Fibroblast of skin of abdomen (primary cell): ENCODE data around the gene ZNF219.

Experiments
- DNase-seq: peaks from one replicate; pipeline ENCODE4 v3.0.0-alpha.2; 2013

Gene ZNF219

GRCh38 chr14:21084998-21085853 lies 13.2 kb downstream of the ZNF219 start:
- DNase-seq = peak; percentile 60

GRCh38 chr14:21084396-21084795 lies 14.1 kb downstream of the ZNF219 start:
- DNase-seq = no peak

- DNase-seq = no peak
Observed at GRCh38 chr14:21083565-21084325, 14.7 kb downstream of the ZNF219 start.

GRCh38 chr14:21081521-21082142 lies 16.8 kb downstream of the ZNF219 start:
- DNase-seq = no peak

GRCh38 chr14:21078726-21079125 lies 19.7 kb downstream of the ZNF219 start:
- DNase-seq = no peak

GRCh38 chr14:21078287-21078686 lies 20.2 kb downstream of the ZNF219 start:
- DNase-seq = no peak

GRCh38 chr14:21077672-21078071 lies 20.8 kb downstream of the ZNF219 start:
- DNase-seq = no peak

- DNase-seq = no peak
Observed at GRCh38 chr14:21075719-21076437, 22.6 kb downstream of the ZNF219 start.

- DNase-seq = no peak
Observed at GRCh38 chr14:21074398-21075272, 23.8 kb downstream of the ZNF219 start.

GRCh38 chr14:21073921-21074320 lies 24.5 kb downstream of the ZNF219 start:
- DNase-seq = no peak

GRCh38 chr14:21072781-21073339 lies 25.6 kb downstream of the ZNF219 start:
- DNase-seq = no peak

- peak; percentile 81 for DNase-seq
Observed at GRCh38 chr14:21072031-21072473, 26.4 kb downstream of the ZNF219 start.

- peak; percentile 97 for DNase-seq
Observed at GRCh38 chr14:21071225-21072030, 27.0 kb downstream of the ZNF219 start.

GRCh38 chr14:21070610-21071224 lies 27.7 kb downstream of the ZNF219 start:
- DNase-seq = peak; percentile 49

- peak; percentile 62 for DNase-seq
Observed at GRCh38 chr14:21070083-21070609, 28.3 kb downstream of the ZNF219 start, which contains the start of gene ARHGEF40. TSS of gene ARHGEF40 (plus strand) at chr14:21070304. CDS start at chr14:21070397, 93 bp downstream.

GRCh38 chr14:21069388-21070082 lies 28.9 kb downstream of the ZNF219 start:
- peak; percentile 54 for DNase-seq

GRCh38 chr14:21068521-21069387 lies 29.7 kb downstream of the ZNF219 start:
- peak; percentile 63 for DNase-seq
